Neural cell (in vitro differentiated cells): ENCODE data around the gene CFAP100.

Source experiments
- EZH2 ChIP-seq: fragments of 200-600, 300-800 bp; shearing (Covaris generic), sonication (generic); IDR thresholded peaks from 2 replicates; pipeline ENCODE4 v1.6.1; 2014; ENCODE audit warnings: antibody characterized with exemption, low read length, borderline replicate concordance, mild to moderate bottlenecking; ENCODE audit not compliant: insufficient read depth, poor library complexity, severe bottlenecking
- TF ChIP-seq, protein P1 (sequence below): fragments of 450-650 bp; IDR thresholded peaks from 2 replicates; pipeline ENCODE4 v1.5.1; 2014; ENCODE audit warnings: antibody characterized with exemption, mild to moderate bottlenecking, moderate library complexity; ENCODE audit not compliant: poor library complexity, severe bottlenecking
- TF ChIP-seq, protein P2 (sequence below): IDR thresholded peaks from 2 replicates; pipeline ENCODE4 v1.6.1; 2012; ENCODE audit warnings: borderline replicate concordance

DNA sequence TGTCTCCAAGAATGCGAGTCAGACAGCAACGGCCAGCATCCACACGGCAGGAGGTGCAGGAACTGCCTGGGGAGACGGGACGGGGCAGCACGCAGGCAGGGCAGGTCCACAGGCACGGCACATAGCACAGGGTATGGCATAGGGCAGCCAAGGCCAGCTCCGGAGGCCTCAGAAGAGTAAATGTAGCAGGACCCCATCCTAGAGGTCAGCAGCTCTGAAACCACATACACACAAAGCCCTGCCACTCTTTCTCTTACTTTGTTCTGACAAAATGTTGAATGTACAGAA lies 54.1 kb downstream of the CFAP100 start:
- TF ChIP-seq, protein P1, sequence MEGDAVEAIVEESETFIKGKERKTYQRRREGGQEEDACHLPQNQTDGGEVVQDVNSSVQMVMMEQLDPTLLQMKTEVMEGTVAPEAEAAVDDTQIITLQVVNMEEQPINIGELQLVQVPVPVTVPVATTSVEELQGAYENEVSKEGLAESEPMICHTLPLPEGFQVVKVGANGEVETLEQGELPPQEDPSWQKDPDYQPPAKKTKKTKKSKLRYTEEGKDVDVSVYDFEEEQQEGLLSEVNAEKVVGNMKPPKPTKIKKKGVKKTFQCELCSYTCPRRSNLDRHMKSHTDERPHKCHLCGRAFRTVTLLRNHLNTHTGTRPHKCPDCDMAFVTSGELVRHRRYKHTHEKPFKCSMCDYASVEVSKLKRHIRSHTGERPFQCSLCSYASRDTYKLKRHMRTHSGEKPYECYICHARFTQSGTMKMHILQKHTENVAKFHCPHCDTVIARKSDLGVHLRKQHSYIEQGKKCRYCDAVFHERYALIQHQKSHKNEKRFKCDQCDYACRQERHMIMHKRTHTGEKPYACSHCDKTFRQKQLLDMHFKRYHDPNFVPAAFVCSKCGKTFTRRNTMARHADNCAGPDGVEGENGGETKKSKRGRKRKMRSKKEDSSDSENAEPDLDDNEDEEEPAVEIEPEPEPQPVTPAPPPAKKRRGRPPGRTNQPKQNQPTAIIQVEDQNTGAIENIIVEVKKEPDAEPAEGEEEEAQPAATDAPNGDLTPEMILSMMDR = no peak
- TF ChIP-seq, protein P2, sequence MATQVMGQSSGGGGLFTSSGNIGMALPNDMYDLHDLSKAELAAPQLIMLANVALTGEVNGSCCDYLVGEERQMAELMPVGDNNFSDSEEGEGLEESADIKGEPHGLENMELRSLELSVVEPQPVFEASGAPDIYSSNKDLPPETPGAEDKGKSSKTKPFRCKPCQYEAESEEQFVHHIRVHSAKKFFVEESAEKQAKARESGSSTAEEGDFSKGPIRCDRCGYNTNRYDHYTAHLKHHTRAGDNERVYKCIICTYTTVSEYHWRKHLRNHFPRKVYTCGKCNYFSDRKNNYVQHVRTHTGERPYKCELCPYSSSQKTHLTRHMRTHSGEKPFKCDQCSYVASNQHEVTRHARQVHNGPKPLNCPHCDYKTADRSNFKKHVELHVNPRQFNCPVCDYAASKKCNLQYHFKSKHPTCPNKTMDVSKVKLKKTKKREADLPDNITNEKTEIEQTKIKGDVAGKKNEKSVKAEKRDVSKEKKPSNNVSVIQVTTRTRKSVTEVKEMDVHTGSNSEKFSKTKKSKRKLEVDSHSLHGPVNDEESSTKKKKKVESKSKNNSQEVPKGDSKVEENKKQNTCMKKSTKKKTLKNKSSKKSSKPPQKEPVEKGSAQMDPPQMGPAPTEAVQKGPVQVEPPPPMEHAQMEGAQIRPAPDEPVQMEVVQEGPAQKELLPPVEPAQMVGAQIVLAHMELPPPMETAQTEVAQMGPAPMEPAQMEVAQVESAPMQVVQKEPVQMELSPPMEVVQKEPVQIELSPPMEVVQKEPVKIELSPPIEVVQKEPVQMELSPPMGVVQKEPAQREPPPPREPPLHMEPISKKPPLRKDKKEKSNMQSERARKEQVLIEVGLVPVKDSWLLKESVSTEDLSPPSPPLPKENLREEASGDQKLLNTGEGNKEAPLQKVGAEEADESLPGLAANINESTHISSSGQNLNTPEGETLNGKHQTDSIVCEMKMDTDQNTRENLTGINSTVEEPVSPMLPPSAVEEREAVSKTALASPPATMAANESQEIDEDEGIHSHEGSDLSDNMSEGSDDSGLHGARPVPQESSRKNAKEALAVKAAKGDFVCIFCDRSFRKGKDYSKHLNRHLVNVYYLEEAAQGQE = no peak
- TF ChIP-seq EZH2 = no peak
